PC-9 (cell line): ENCODE measurements around the gene GRIK3.

Source experiments
- EZH2 ChIP-seq: fragments of 200-600 bp; sonication (generic); IDR thresholded peaks from 2 replicates; pipeline ENCODE4 v1.8.0; 2017; ENCODE audit warnings: antibody characterized with exemption, low read depth
- TF ChIP-seq, protein P1 (sequence below): fragments of 200-600 bp; sonication (generic); conservative IDR thresholded peaks from 2 replicates; pipeline ENCODE4 v1.6.1; 2017; ENCODE audit warnings: mixed run types, antibody characterized with exemption, mild to moderate bottlenecking, moderate library complexity

DNA sequence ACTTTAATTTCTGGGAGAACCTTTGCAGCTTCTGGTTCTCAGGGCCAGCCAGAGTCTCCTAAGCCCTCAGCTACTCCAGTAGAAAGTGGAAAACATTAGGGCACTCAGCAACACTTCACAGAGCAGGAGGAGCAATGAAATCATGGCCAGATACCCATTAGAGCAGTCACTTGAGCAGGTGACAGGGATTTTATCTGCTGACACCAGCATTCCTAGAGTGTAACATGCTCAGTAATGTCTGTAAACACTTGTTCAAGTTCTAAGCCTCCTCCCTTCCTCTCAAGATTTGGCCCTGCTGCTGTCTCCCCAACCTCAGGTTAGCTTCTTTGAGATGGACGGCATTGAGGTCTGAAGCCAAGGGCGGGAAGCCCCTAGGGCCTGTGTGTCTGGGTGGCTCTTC is 218.0 kb downstream of the GRIK3 start:
- TF ChIP-seq EZH2, result no peak
- TF ChIP-seq, protein P1, sequence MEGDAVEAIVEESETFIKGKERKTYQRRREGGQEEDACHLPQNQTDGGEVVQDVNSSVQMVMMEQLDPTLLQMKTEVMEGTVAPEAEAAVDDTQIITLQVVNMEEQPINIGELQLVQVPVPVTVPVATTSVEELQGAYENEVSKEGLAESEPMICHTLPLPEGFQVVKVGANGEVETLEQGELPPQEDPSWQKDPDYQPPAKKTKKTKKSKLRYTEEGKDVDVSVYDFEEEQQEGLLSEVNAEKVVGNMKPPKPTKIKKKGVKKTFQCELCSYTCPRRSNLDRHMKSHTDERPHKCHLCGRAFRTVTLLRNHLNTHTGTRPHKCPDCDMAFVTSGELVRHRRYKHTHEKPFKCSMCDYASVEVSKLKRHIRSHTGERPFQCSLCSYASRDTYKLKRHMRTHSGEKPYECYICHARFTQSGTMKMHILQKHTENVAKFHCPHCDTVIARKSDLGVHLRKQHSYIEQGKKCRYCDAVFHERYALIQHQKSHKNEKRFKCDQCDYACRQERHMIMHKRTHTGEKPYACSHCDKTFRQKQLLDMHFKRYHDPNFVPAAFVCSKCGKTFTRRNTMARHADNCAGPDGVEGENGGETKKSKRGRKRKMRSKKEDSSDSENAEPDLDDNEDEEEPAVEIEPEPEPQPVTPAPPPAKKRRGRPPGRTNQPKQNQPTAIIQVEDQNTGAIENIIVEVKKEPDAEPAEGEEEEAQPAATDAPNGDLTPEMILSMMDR, result no peak
